ENCODE data around the gene ANGPTL2. TPM values are rescaled to one million over a fixed set of nuclear protein-coding genes. Genes with fewer than 3 reads are reported as not detected.
A peak's percentile ranks its signal among the peaks of the same experiment; 100 is the strongest.
"Not testable (repeated sequence)": the region's sequence is repeated elsewhere in the genome, so short reads cannot be mapped to it uniquely, and the experiment has no call there.

The ANGPTL2 gene
- total RNA-seq (not detected), polyA plus RNA-seq (not detected)

- peak within 1 kb of the TSS in 1 of 7 donors; percentile 28 for H3K4me3 Mint-ChIP-seq
- H3K9me3 Mint-ChIP-seq = no peaks in the 10 kb centered on the region
- Histone ChIP-seq H3K4me3 (ENCODE audit: low read length) (no peak within 1 kb of the TSS), H3K9me3 (ENCODE audit: low read length) (no peaks in the 10 kb centered on the region), H3K27me3 (ENCODE audit: insufficient read depth, low read length, poor library complexity, severe bottlenecking) (peaks cover 9% of the 10 kb centered on the region), H3K27ac (ENCODE audit: low read depth, low read length) (no peak within 1 kb of the TSS), H3K4me1 (ENCODE audit: insufficient read depth, low read length) (no peaks in the 10 kb centered on the region), H3K36me3 (ENCODE audit: insufficient read depth, low read length) (no peaks in the 10 kb centered on the region)
- H3K27ac Mint-ChIP-seq = no peak within 1 kb of the TSS
- CTCF ChIA-PET = interaction anchor here (1.6 kb wide), 1 partner anchor 16 kb away, joined by 3 read pairs; no protein-coding TSS in a partner anchor
- H3K4me1 Mint-ChIP-seq = peaks cover 0 to 14% (median 2%) of the 10 kb centered on the region in 3 donors
- POLR2A ChIA-PET = no interaction called here
- H3K36me3 Mint-ChIP-seq = peaks cover 0 to 7% (median 3%) of the 10 kb centered on the region in 3 donors
- peaks cover 22 to 38% of the 10 kb centered on the region in 2 donors for H3K27me3 Mint-ChIP-seq
- peak in 1 of 5 donors; percentile 5 for DNase-seq
Observed at GRCh38 chr9:127122176-127123063, at the start of gene ANGPTL2. Gene ANGPTL2, minus strand, starts transcription at chr9:127122635. Its CDS starts 13,904 bp downstream, at chr9:127108731.

- H3K27ac Mint-ChIP-seq = peak overlapping the region in 1 of 8 donors; percentile 47
- H3K27me3 Mint-ChIP-seq; POLR2A ChIA-PET; H3K36me3 ChIP-seq (ENCODE audit: insufficient read depth, low read length); H3K4me3 Mint-ChIP-seq; H3K4me1 ChIP-seq (ENCODE audit: insufficient read depth, low read length); H3K9me3 Mint-ChIP-seq; DNase-seq; H3K27ac ChIP-seq (ENCODE audit: low read depth, low read length); CTCF ChIA-PET; H3K4me3 ChIP-seq (ENCODE audit: low read length); H3K27me3 ChIP-seq (ENCODE audit: insufficient read depth, low read length, poor library complexity, severe bottlenecking); H3K4me1 Mint-ChIP-seq; H3K9me3 ChIP-seq (ENCODE audit: low read length): not testable (repeated sequence)
- peaks cover 9 to 24% (median 13%) of the 10 kb centered on the region in 3 donors for H3K36me3 Mint-ChIP-seq
Observed at GRCh38 chr9:127171348-127171747, 48.9 kb upstream of the ANGPTL2 start.

- no peaks in the 10 kb centered on the region for H3K4me1 Mint-ChIP-seq
- ChIA-PET POLR2A (no interaction called here), CTCF (no interaction called here)
- Histone ChIP-seq H3K36me3 (ENCODE audit: insufficient read depth, low read length) (no peaks in the 10 kb centered on the region), H3K4me3 (ENCODE audit: low read length) (no peak overlapping the region), H3K9me3 (ENCODE audit: low read length) (no peaks in the 10 kb centered on the region), H3K4me1 (ENCODE audit: insufficient read depth, low read length) (no peaks in the 10 kb centered on the region), H3K27ac (ENCODE audit: low read depth, low read length) (no peak overlapping the region), H3K27me3 (ENCODE audit: insufficient read depth, low read length, poor library complexity, severe bottlenecking) (no peaks in the 10 kb centered on the region)
- DNase-seq = no peak
- no peaks in the 10 kb centered on the region for H3K9me3 Mint-ChIP-seq
- no peak overlapping the region for H3K27ac Mint-ChIP-seq
- H3K36me3 Mint-ChIP-seq = peaks cover 9 to 22% (median 10%) of the 10 kb centered on the region in 3 donors
- H3K4me3 Mint-ChIP-seq = no peak overlapping the region
- peaks cover 0 to 1% of the 10 kb centered on the region in 2 donors for H3K27me3 Mint-ChIP-seq
Observed at GRCh38 chr9:127170652-127171051, 48.2 kb upstream of the ANGPTL2 start.

- no peaks in the 10 kb centered on the region for H3K9me3 Mint-ChIP-seq
- no peak overlapping the region for H3K27ac Mint-ChIP-seq
- no peaks in the 10 kb centered on the region for H3K9me3 ChIP-seq (ENCODE audit: low read length)
- no peaks in the 10 kb centered on the region for H3K4me1 Mint-ChIP-seq
- no peak overlapping the region for H3K4me3 Mint-ChIP-seq
- no peak for DNase-seq
- no peaks in the 10 kb centered on the region for H3K27me3 ChIP-seq (ENCODE audit: insufficient read depth, low read length, poor library complexity, severe bottlenecking)
- POLR2A ChIA-PET = no interaction called here
- no peaks in the 10 kb centered on the region for H3K36me3 ChIP-seq (ENCODE audit: insufficient read depth, low read length)
- no peak overlapping the region for H3K4me3 ChIP-seq (ENCODE audit: low read length)
- peaks cover 0 to 1% of the 10 kb centered on the region in 2 donors for H3K27me3 Mint-ChIP-seq
- CTCF ChIA-PET = no interaction called here
- no peak overlapping the region for H3K27ac ChIP-seq (ENCODE audit: low read depth, low read length)
- peaks cover 8 to 21% (median 9%) of the 10 kb centered on the region in 3 donors for H3K36me3 Mint-ChIP-seq
- H3K4me1 ChIP-seq (ENCODE audit: insufficient read depth, low read length) = no peaks in the 10 kb centered on the region
Observed at GRCh38 chr9:127170103-127170502, 47.7 kb upstream of the ANGPTL2 start.

GRCh38 chr9:127169575-127169883 is 47.1 kb upstream of the ANGPTL2 start:
- ChIA-PET CTCF (no interaction called here), POLR2A (no interaction called here)
- no peaks in the 10 kb centered on the region for H3K4me1 Mint-ChIP-seq
- H3K27me3 ChIP-seq (ENCODE audit: insufficient read depth, low read length, poor library complexity, severe bottlenecking) = no peaks in the 10 kb centered on the region
- no peaks in the 10 kb centered on the region for H3K9me3 ChIP-seq (ENCODE audit: low read length)
- H3K4me1 ChIP-seq (ENCODE audit: insufficient read depth, low read length) = no peaks in the 10 kb centered on the region
- no peak overlapping the region for H3K27ac Mint-ChIP-seq
- no peak overlapping the region for H3K4me3 ChIP-seq (ENCODE audit: low read length)
- no peak overlapping the region for H3K4me3 Mint-ChIP-seq
- no peaks in the 10 kb centered on the region for H3K36me3 ChIP-seq (ENCODE audit: insufficient read depth, low read length)
- peaks cover 7 to 20% (median 9%) of the 10 kb centered on the region in 3 donors for H3K36me3 Mint-ChIP-seq
- H3K27ac ChIP-seq (ENCODE audit: low read depth, low read length) = no peak overlapping the region
- H3K9me3 Mint-ChIP-seq = no peaks in the 10 kb centered on the region
- no peak for DNase-seq
- peaks cover 0 to 1% of the 10 kb centered on the region in 2 donors for H3K27me3 Mint-ChIP-seq

GRCh38 chr9:127168756-127169574 is 46.5 kb upstream of the ANGPTL2 start:
- no peak overlapping the region for H3K27ac ChIP-seq (ENCODE audit: low read depth, low read length)
- no peaks in the 10 kb centered on the region for H3K36me3 ChIP-seq (ENCODE audit: insufficient read depth, low read length)
- Mint-ChIP-seq H3K9me3 (no peaks in the 10 kb centered on the region), H3K27ac (peak overlapping the region in 3 of 8 donors; percentile 11 to 52 (median 32)), H3K4me3 (no peak overlapping the region), H3K36me3 (peaks cover 7 to 17% (median 9%) of the 10 kb centered on the region in 3 donors), H3K27me3 (peaks cover 0 to 1% of the 10 kb centered on the region in 2 donors), H3K4me1 (peaks cover 0 to under 1% (median 0%) of the 10 kb centered on the region in 3 donors)
- DNase-seq = no peak
- no peaks in the 10 kb centered on the region for H3K9me3 ChIP-seq (ENCODE audit: low read length)
- ChIA-PET CTCF (no interaction called here), POLR2A (no interaction called here)
- no peaks in the 10 kb centered on the region for H3K4me1 ChIP-seq (ENCODE audit: insufficient read depth, low read length)
- no peaks in the 10 kb centered on the region for H3K27me3 ChIP-seq (ENCODE audit: insufficient read depth, low read length, poor library complexity, severe bottlenecking)
- no peak overlapping the region for H3K4me3 ChIP-seq (ENCODE audit: low read length)

GRCh38 chr9:127167560-127168326 is 45.3 kb upstream of the ANGPTL2 start:
- Histone ChIP-seq H3K36me3 (ENCODE audit: insufficient read depth, low read length) (no peaks in the 10 kb centered on the region), H3K4me1 (ENCODE audit: insufficient read depth, low read length) (no peaks in the 10 kb centered on the region), H3K27me3 (ENCODE audit: insufficient read depth, low read length, poor library complexity, severe bottlenecking) (no peaks in the 10 kb centered on the region), H3K9me3 (ENCODE audit: low read length) (no peaks in the 10 kb centered on the region), H3K4me3 (ENCODE audit: low read length) (no peak overlapping the region), H3K27ac (ENCODE audit: low read depth, low read length) (no peak overlapping the region)
- Mint-ChIP-seq H3K9me3 (no peaks in the 10 kb centered on the region), H3K4me3 (no peak overlapping the region), H3K36me3 (peaks cover 7 to 16% (median 9%) of the 10 kb centered on the region in 3 donors), H3K4me1 (peaks cover 0 to 11% (median 4%) of the 10 kb centered on the region in 3 donors), H3K27me3 (peaks cover 0 to 1% of the 10 kb centered on the region in 2 donors), H3K27ac (no peak overlapping the region)
- ChIA-PET POLR2A (no interaction called here), CTCF (no interaction called here)
- no peak for DNase-seq
